Measurements from ENCODE around the gene GSTP1. TPM values are rescaled to one million over a fixed set of nuclear protein-coding genes. Genes with fewer than 3 reads are reported as not detected.
A peak's percentile ranks its signal among the peaks of the same experiment; 100 is the strongest.

The GSTP1 gene
- total and polyA plus RNA-seq, 2 of the 8 experiments (the other 6 are each of a cell fraction or from before 2014, with no cell fraction given), result 1,454 to 3,329 TPM

DNA sequence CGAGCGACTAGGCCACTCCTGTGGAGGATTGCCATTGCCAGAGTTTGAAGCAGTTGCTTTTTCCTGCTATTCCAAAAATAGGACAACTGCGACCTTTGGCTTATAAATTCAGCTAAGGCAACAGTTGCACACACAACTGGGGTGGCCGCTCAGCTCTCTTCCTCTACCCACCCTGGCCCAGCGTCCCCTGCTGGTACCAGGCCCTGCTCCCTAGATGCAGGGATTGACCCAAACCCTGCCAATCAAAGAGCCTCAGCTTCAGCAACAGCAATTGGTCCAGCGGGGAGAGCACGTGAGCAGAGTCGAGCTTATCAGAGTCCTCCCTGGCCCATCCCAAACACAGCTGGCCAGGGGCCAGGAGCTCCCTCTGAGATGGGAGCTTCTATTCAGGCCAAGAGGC lies 38.3 kb upstream of the GSTP1 start:
- Histone ChIP-seq H3K9me3 (ENCODE audit: insufficient read depth in 2 of 2, low read depth in 1 of 2, low read length in 1 of 2) (0 out of 4 replicates have a peak, but pooled peaks cover 0 to 4% of the 10 kb centered on the region in 2 experiments), H2AFZ (ENCODE audit: low read length) (0 out of 2 replicates have a peak overlapping the region, but pooled peaks have one; percentile 7), H4K20me1 (replicated peaks in 1 of 2; ENCODE audit: control insufficient read depth in 1 of 2, insufficient read depth in 2 of 2, low read length in 2 of 2) (no peaks in the 10 kb centered on the region), H3K79me2 (ENCODE audit: control insufficient read depth in 1 of 2, insufficient read depth in 2 of 2, low read length in 2 of 2) (no peaks in the 10 kb centered on the region), H3K4ac (replicated peaks; ENCODE audit: insufficient read length, low read depth, low read length) (no peak overlapping the region), H3K79me1 (ENCODE audit: low read depth, low read length) (no peaks in the 10 kb centered on the region), H3K4me3 (ENCODE audit: extremely low read depth in 1 of 4, insufficient read depth in 2 of 4, low read depth in 3 of 4, low read length in 4 of 4) (no peak overlapping the region), H2BK20ac (ENCODE audit: low read length) (no peak overlapping the region), H3K9ac (replicated peaks in 1 of 4; ENCODE audit: extremely low read depth in 1 of 4, low read depth in 3 of 4, low read length in 3 of 4) (no peak overlapping the region), H2BK120ac (replicated peaks; ENCODE audit: low read depth, low read length) (no peak overlapping the region), H2BK12ac (ENCODE audit: low read depth, low read length) (no peak overlapping the region), H2BK5ac (ENCODE audit: low read depth, low read length) (no peak overlapping the region), H4K91ac (replicated peaks; ENCODE audit: insufficient read length, low read length) (no peak overlapping the region), H3K4me2 (ENCODE audit: insufficient read depth in 1 of 2, low read depth in 2 of 2, low read length in 2 of 2) (no peak overlapping the region), H3K4me1 (replicated peaks in 1 of 4; ENCODE audit: control insufficient read depth in 3 of 4, insufficient read depth in 4 of 4, low read length in 3 of 4) (peaks cover 0 to 5% (median 0%) of the 10 kb centered on the region in 4 experiments; a peak in 2 of 7 replicates), H3K23ac (ENCODE audit: insufficient read length) (no peak overlapping the region), H3K18ac (ENCODE audit: extremely low read depth, low read length) (no peak overlapping the region), H3K27me3 (replicated peaks in 1 of 4; ENCODE audit: control insufficient read depth in 3 of 4, extremely low read depth in 1 of 4, insufficient read depth in 3 of 4, low read length in 3 of 4) (no peaks in the 10 kb centered on the region; a peak in 1 of 7 replicates), H3K36me3 (ENCODE audit: control insufficient read depth in 2 of 4, insufficient read depth in 4 of 4, low read length in 3 of 4) (no peaks in the 10 kb centered on the region), H3K27ac (ENCODE audit: low read depth, low read length) (no peak overlapping the region), H2AK5ac (ENCODE audit: low read depth, low read length) (no peak overlapping the region), H3K23me2 (ENCODE audit: low read depth, low read length) (no peaks in the 10 kb centered on the region), H3K56ac (replicated peaks; ENCODE audit: insufficient read length, low read depth, low read length) (no peak overlapping the region), H3K14ac (ENCODE audit: insufficient read length) (no peak overlapping the region), H4K8ac (ENCODE audit: extremely low read depth, insufficient read depth, low read length) (no peak overlapping the region; the same call in 1 of the 2 replicates), H2BK15ac (ENCODE audit: low read length) (no peak overlapping the region), H4K5ac (ENCODE audit: insufficient read length, low read depth, low read length) (no peak overlapping the region)
- CTCF ChIA-PET (ENCODE audit: partially characterized antibody), result interaction anchor here (0.8 to 1.9 kb wide), 8 partner anchors 11 to 69 kb away, joined by 3 to 4 read pairs (median 4); no protein-coding TSS in a partner anchor
- WGBS, 2 experiments (ENCODE audit: extremely low coverage in 1 of 2, insufficient coverage in 1 of 2, insufficient read length in 1 of 2, insufficient replicate concordance in 2 of 2, low coverage in 1 of 2, low lambda C conversion rate in 2 of 2, missing lambda C conversion rate in 1 of 2), result 77% methylated on average over 7 of the region's 8 CpGs; no CpG with 5 or more reads in 1 of the 2 experiments
- DNase-seq (ENCODE audit: low read depth in 1 of 2, low spot score in 2 of 2), result no peak
- POLR2A ChIA-PET (ENCODE audit: partially characterized antibody), result interaction anchor here (2.3 to 4.8 kb wide), 2 partner anchors 38 to 41 kb away, joined by 8 to 15 read pairs; partner anchors contain the start of gene GSTP1
- FAIRE-seq, result no peak
- no peak for TF ChIP-seq KDM5A (IDR thresholded peaks at IDR 0.05; ENCODE audit: low read length)
- TF ChIP-seq NANOG (IDR thresholded peaks at IDR 0.05; ENCODE audit: insufficient read depth, low read depth, low read length, poor library complexity, severe bottlenecking), result no peak
- no peak for TF ChIP-seq POLR2A (IDR thresholded peaks at IDR 0.05; ENCODE audit: control extremely low read depth in 1 of 2, low read depth in 2 of 2, low read length in 2 of 2)
- TF ChIP-seq TAF1 (IDR thresholded peaks at IDR 0.05; ENCODE audit: low read depth, low read length), result no peak
- TF ChIP-seq, protein P1, sequence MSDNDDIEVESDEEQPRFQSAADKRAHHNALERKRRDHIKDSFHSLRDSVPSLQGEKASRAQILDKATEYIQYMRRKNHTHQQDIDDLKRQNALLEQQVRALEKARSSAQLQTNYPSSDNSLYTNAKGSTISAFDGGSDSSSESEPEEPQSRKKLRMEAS (IDR thresholded peaks at IDR 0.05), result no peak
- no peak for TF ChIP-seq BCL11A (IDR thresholded peaks at IDR 0.05; ENCODE audit: low read depth in 2 of 2, low read length in 2 of 2)
- TF ChIP-seq CTBP2 (IDR thresholded peaks at IDR 0.05; ENCODE audit: borderline replicate concordance, insufficient read depth, insufficient read length, low read length), result no peak
- no peak for TF ChIP-seq RNF2 (IDR thresholded peaks at IDR 0.05; ENCODE audit: borderline replicate concordance, low read depth, low read length, missing control alignments, poor library complexity, severe bottlenecking)
- TF ChIP-seq RFX5 (IDR thresholded peaks at IDR 0.05; ENCODE audit: borderline replicate concordance, low read depth, low read length), result no peak
- TF ChIP-seq SP4 (IDR thresholded peaks at IDR 0.05; ENCODE audit: low read length), result no peak
- TF ChIP-seq EGR1 (IDR thresholded peaks at IDR 0.05; ENCODE audit: borderline replicate concordance, low read depth, low read length), result no peak
- TF ChIP-seq, protein P2, sequence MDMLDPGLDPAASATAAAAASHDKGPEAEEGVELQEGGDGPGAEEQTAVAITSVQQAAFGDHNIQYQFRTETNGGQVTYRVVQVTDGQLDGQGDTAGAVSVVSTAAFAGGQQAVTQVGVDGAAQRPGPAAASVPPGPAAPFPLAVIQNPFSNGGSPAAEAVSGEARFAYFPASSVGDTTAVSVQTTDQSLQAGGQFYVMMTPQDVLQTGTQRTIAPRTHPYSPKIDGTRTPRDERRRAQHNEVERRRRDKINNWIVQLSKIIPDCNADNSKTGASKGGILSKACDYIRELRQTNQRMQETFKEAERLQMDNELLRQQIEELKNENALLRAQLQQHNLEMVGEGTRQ (IDR thresholded peaks at IDR 0.05; ENCODE audit: low read length), result peak; percentile 66
- no peak for TF ChIP-seq ASH2L (IDR thresholded peaks at IDR 0.05; ENCODE audit: low read length)
